RCC 7860 (cell line): ENCODE data around the gene DTX3L.

Source experiments
- DNase-seq: peaks from one replicate; pipeline ENCODE4 v3.0.0-alpha.2; 2015; ENCODE audit warnings: low spot score
- FAIRE-seq: peaks from 2 replicates; lab custom pipeline; 2012; peaks lifted over from hg19 to GRCh38; lab: Jason Lieb, UNC

Gene DTX3L

GRCh38 chr3:122602011-122602710 is 38.0 kb downstream of the DTX3L start:
- DNase-seq = no peak
- no peak for FAIRE-seq

- DNase-seq = no peak
- no peak for FAIRE-seq
Measured at GRCh38 chr3:122603056-122603455, 38.9 kb downstream of the DTX3L start.

- FAIRE-seq = no peak
- DNase-seq = no peak
Measured at GRCh38 chr3:122606330-122606729, 42.2 kb downstream of the DTX3L start.

GRCh38 chr3:122608916-122609315 is 44.8 kb downstream of the DTX3L start:
- DNase-seq (no peak), FAIRE-seq (no peak)

GRCh38 chr3:122609798-122610559 is 45.8 kb downstream of the DTX3L start:
- peak; percentile 84 for DNase-seq
- peak; percentile 94 for FAIRE-seq

- DNase-seq (no peak), FAIRE-seq (no peak)
Measured at GRCh38 chr3:122612696-122613095, 48.6 kb downstream of the DTX3L start.

- no peak for FAIRE-seq
- DNase-seq = no peak
Measured at GRCh38 chr3:122615303-122615702, 51.2 kb downstream of the DTX3L start.

- no peak for DNase-seq
- FAIRE-seq = no peak
Measured at GRCh38 chr3:122618614-122619013, 54.5 kb downstream of the DTX3L start.

- FAIRE-seq (no peak), DNase-seq (no peak)
Measured at GRCh38 chr3:122619040-122619439, 54.9 kb downstream of the DTX3L start.

- FAIRE-seq = no peak
- DNase-seq = no peak
Measured at GRCh38 chr3:122620399-122620798, 56.3 kb downstream of the DTX3L start.

- DNase-seq = no peak
- FAIRE-seq = no peak
Measured at GRCh38 chr3:122621112-122621511, 57.0 kb downstream of the DTX3L start.

- FAIRE-seq (no peak), DNase-seq (no peak)
Measured at GRCh38 chr3:122623031-122623829, 59.1 kb downstream of the DTX3L start.
